ENCODE data around the gene WAS.

Gene WAS

GRCh38 chrX:48703228-48703627, 19.6 kb downstream of the WAS start:
- no peak for TF ChIP-seq CTCF (IDR thresholded peaks at IDR 0.05; ENCODE audit: insufficient read depth, low read depth, low read length, missing control alignments)
- no peak overlapping the region for H3K4me3 ChIP-seq (ENCODE audit: low read length)
- no peak for DNase-seq (ENCODE audit: low read depth)

GRCh38 chrX:48703642-48704481, 20.3 kb downstream of the WAS start:
- DNase-seq (ENCODE audit: low read depth): peak; percentile 95
- no peak overlapping the region for H3K4me3 ChIP-seq (ENCODE audit: low read length)
- peak; percentile 40 for TF ChIP-seq CTCF (IDR thresholded peaks at IDR 0.05; ENCODE audit: insufficient read depth, low read depth, low read length, missing control alignments)

- DNase-seq (ENCODE audit: low read depth): no peak
- H3K4me3 ChIP-seq (ENCODE audit: low read length): no peak overlapping the region
- no peak for TF ChIP-seq CTCF (IDR thresholded peaks at IDR 0.05; ENCODE audit: insufficient read depth, low read depth, low read length, missing control alignments)
Observed at GRCh38 chrX:48705871-48706270, 22.3 kb downstream of the WAS start.

GRCh38 chrX:48709522-48710112, 26.0 kb downstream of the WAS start:
- TF ChIP-seq CTCF (IDR thresholded peaks at IDR 0.05; ENCODE audit: insufficient read depth, low read depth, low read length, missing control alignments): no peak
- no peak overlapping the region for H3K4me3 ChIP-seq (ENCODE audit: low read length)
- DNase-seq (ENCODE audit: low read depth): no peak

- no peak overlapping the region for H3K4me3 ChIP-seq (ENCODE audit: low read length)
- TF ChIP-seq CTCF (IDR thresholded peaks at IDR 0.05; ENCODE audit: insufficient read depth, low read depth, low read length, missing control alignments): no peak
- no peak for DNase-seq (ENCODE audit: low read depth)
Observed at GRCh38 chrX:48711162-48711928, 27.7 kb downstream of the WAS start.

- H3K4me3 ChIP-seq (ENCODE audit: low read length): no peak overlapping the region
- TF ChIP-seq CTCF (IDR thresholded peaks at IDR 0.05; ENCODE audit: insufficient read depth, low read depth, low read length, missing control alignments): no peak
- no peak for DNase-seq (ENCODE audit: low read depth)
Observed at GRCh38 chrX:48711929-48712505, 28.4 kb downstream of the WAS start.

All from epithelial cell of esophagus (primary cell).